Upper lobe of left lung (tissue), 6 donors: ENCODE measurements around the gene ARHGAP26. TPM values are rescaled to one million over a fixed set of nuclear protein-coding genes. Genes with fewer than 3 reads are reported as not detected.
"Not testable (repeated sequence)": the region's sequence is repeated elsewhere in the genome, so short reads cannot be mapped to it uniquely, and the experiment has no call there.

Source experiments
- ATAC-seq, 2 donors: fragments of 200-7000 bp; cut with Tn5 transposase; one replicate each; pipeline ENCODE4 v1.9.1; 2022; ENCODE audit warnings: mild to moderate bottlenecking in 2 of 2, moderate library complexity in 2 of 2; ENCODE audit not compliant: low FRiP score in 2 of 2
- DNase-seq, 2 donors: peaks; one replicate each; pipeline ENCODE4 v3.0.0-alpha.2; 2019 to 2020
- H3K27ac ChIP-seq, 4 donors: fragments of 200-600 bp; sonication (generic); one replicate each; pipeline ENCODE4 v1.5.1; 2016 to 2019
- H3K27me3 ChIP-seq, 4 donors: fragments of 200-600 bp; sonication (generic); one replicate each; pipeline ENCODE4 v1.5.1; 2017 to 2019
- H3K36me3 ChIP-seq, 4 donors: fragments of 200-600 bp; sonication (generic); one replicate each; pipeline ENCODE4 v1.5.1; 2016 to 2019
- H3K4me1 ChIP-seq, 4 donors: fragments of 200-600 bp; sonication (generic); one replicate each; pipeline ENCODE4 v1.5.1; 2018 to 2019
- H3K4me3 ChIP-seq, 4 donors: fragments of 200-600 bp; sonication (generic); one replicate each; pipeline ENCODE4 v1.5.1; 2017 to 2019; ENCODE audit warnings: mild to moderate bottlenecking in 2 of 4, moderate library complexity in 1 of 4
- H3K9me3 ChIP-seq, 4 donors: fragments of 200-600 bp; sonication (generic); one replicate each; pipeline ENCODE4 v1.5.1; 2018 to 2019
- EP300 ChIP-seq, 4 donors: sonication (generic); formaldehyde crosslinking; IDR thresholded peaks; one replicate each; pipeline ENCODE4 v1.5.1; 2017; ENCODE audit warnings: antibody characterized with exemption in 4 of 4, control low read depth in 2 of 4
- POLR2A ChIP-seq, 4 donors: fragments of 450-650 bp; IDR thresholded peaks; one replicate each; pipeline ENCODE4 v1.5.1; 2016 to 2017; ENCODE audit warnings: antibody characterized with exemption in 4 of 4, mild to moderate bottlenecking in 2 of 4
- POLR2AphosphoS5 ChIP-seq, 2 donors: sonication (generic); formaldehyde crosslinking; IDR thresholded peaks; one replicate each; pipeline ENCODE4 v1.5.1; 2017; ENCODE audit warnings: antibody characterized with exemption in 2 of 2
- WGBS, 2 donors: methylation state at CpG; one replicate each; pipeline ENCODE4 v1.1.5; 2017 to 2018; 5-methylcytosine and 5-hydroxymethylcytosine counted together
- total RNA-seq, 6 donors: library from RNA; depleted of rRNA in 4 of 6; stranded (reverse); fragments of >200 nt in 4 of 6; gene quantifications; one replicate each; pipeline versions ENCODE4 v1.1.0 to v1.2.1, GENCODE V29; 2016 to 2021
- TF ChIP-seq, protein P1 (sequence below), 6 experiments: fragments of 450-650 bp in 4 of 6; fragments of 200-600 bp in 2 of 6; sonication (generic) in 2 of 6; IDR thresholded peaks; one replicate each; pipeline ENCODE4 v1.5.1; 2016 to 2019; ENCODE audit warnings: antibody characterized with exemption in 6 of 6
- donor health status: DM: no; HTN: no; CAD: no; lungs with moderate emphysema.
- donor health status: DM: no; HTN: yes; CAD: no; lungs with severe emphysema.

Gene ARHGAP26
- total RNA-seq, 6 donors from 2014 or later, result 34.9 to 90.1 (median 38.9) TPM

- TF ChIP-seq EP300 (IDR thresholded peaks at IDR 0.05) (no peak), POLR2A (IDR thresholded peaks at IDR 0.05) (no peak), POLR2AphosphoS5 (IDR thresholded peaks at IDR 0.05) (no peak)
- TF ChIP-seq, protein P1, sequence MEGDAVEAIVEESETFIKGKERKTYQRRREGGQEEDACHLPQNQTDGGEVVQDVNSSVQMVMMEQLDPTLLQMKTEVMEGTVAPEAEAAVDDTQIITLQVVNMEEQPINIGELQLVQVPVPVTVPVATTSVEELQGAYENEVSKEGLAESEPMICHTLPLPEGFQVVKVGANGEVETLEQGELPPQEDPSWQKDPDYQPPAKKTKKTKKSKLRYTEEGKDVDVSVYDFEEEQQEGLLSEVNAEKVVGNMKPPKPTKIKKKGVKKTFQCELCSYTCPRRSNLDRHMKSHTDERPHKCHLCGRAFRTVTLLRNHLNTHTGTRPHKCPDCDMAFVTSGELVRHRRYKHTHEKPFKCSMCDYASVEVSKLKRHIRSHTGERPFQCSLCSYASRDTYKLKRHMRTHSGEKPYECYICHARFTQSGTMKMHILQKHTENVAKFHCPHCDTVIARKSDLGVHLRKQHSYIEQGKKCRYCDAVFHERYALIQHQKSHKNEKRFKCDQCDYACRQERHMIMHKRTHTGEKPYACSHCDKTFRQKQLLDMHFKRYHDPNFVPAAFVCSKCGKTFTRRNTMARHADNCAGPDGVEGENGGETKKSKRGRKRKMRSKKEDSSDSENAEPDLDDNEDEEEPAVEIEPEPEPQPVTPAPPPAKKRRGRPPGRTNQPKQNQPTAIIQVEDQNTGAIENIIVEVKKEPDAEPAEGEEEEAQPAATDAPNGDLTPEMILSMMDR (IDR thresholded peaks at IDR 0.05), result no peak
- Histone ChIP-seq H3K27me3 (no peaks in the 10 kb centered on the region), H3K36me3 (no peaks in the 10 kb centered on the region), H3K9me3 (no peaks in the 10 kb centered on the region), H3K27ac (no peak overlapping the region), H3K4me1 (peaks cover 0 to 3% (median 0%) of the 10 kb centered on the region in 4 donors), H3K4me3 (no peak overlapping the region)
- WGBS, 2 donors, result 77 to 84% methylated on average over 3 of the region's 3 CpGs
- DNase-seq, result no peak
- no peak for ATAC-seq
Observed at GRCh38 chr5:142945321-142945720, 175.1 kb downstream of the ARHGAP26 start.

DNA sequence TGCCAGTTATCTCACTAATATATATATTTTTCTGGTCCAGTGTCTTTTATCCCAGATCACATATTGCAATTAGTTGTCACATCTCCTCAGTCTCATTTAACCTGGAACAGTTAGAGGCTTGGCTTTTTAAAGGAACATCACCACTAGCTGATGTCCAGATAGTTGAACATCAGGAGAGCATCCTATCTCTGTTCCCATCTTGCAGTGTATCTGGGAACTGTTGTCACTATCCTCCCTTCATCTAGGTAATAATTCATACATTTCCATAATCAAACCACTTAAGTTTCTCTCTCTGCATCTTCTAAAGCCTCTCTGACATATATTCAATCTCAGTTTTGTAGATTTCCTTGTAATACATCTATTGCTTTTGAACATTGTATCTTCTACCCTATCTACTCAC is 175.7 kb downstream of the ARHGAP26 start:
- no peak for TF ChIP-seq POLR2AphosphoS5 (IDR thresholded peaks at IDR 0.05)
- no peak for TF ChIP-seq POLR2A (IDR thresholded peaks at IDR 0.05)
- no peak for TF ChIP-seq EP300 (IDR thresholded peaks at IDR 0.05)
- TF ChIP-seq, protein P1 (IDR thresholded peaks at IDR 0.05), result no peak
- Histone ChIP-seq H3K27ac (no peak overlapping the region), H3K4me3 (no peak overlapping the region), H3K27me3 (no peaks in the 10 kb centered on the region), H3K4me1 (peaks cover 0 to 3% (median 0%) of the 10 kb centered on the region in 4 donors), H3K9me3 (no peaks in the 10 kb centered on the region), H3K36me3 (no peaks in the 10 kb centered on the region)
- no peak for DNase-seq
- ATAC-seq, result no peak

- Histone ChIP-seq H3K27me3 (no peaks in the 10 kb centered on the region), H3K4me1 (no peaks in the 10 kb centered on the region), H3K27ac (no peak overlapping the region), H3K9me3 (no peaks in the 10 kb centered on the region), H3K4me3 (no peak overlapping the region), H3K36me3 (no peaks in the 10 kb centered on the region)
- DNase-seq, result peak in 1 of 2 donors; percentile 6
- ATAC-seq, result no peak
- 76 to 85% methylated on average over 4 of the region's 4 CpGs for WGBS, 2 donors
- no peak for TF ChIP-seq POLR2A (IDR thresholded peaks at IDR 0.05)
- TF ChIP-seq EP300 (IDR thresholded peaks at IDR 0.05), result no peak
- no peak for TF ChIP-seq POLR2AphosphoS5 (IDR thresholded peaks at IDR 0.05)
- TF ChIP-seq, protein P1 (IDR thresholded peaks at IDR 0.05), result no peak
Observed at GRCh38 chr5:142946547-142947426, 176.6 kb downstream of the ARHGAP26 start.

- TF ChIP-seq, protein P1 (IDR thresholded peaks at IDR 0.05), result no peak
- no peak for TF ChIP-seq POLR2AphosphoS5 (IDR thresholded peaks at IDR 0.05)
- TF ChIP-seq EP300 (IDR thresholded peaks at IDR 0.05), result no peak
- TF ChIP-seq POLR2A (IDR thresholded peaks at IDR 0.05), result no peak
- Histone ChIP-seq H3K27me3 (no peaks in the 10 kb centered on the region), H3K4me3 (no peak overlapping the region), H3K4me1 (no peaks in the 10 kb centered on the region), H3K36me3 (no peaks in the 10 kb centered on the region), H3K9me3 (no peaks in the 10 kb centered on the region), H3K27ac (no peak overlapping the region)
- ATAC-seq (no peak), DNase-seq (no peak)
Observed at GRCh38 chr5:142947427-142947709, 177.2 kb downstream of the ARHGAP26 start.

- H3K4me3 ChIP-seq, result no peak overlapping the region
- no peak for ATAC-seq
- H3K27ac ChIP-seq, result no peak overlapping the region
- H3K9me3 ChIP-seq, result no peaks in the 10 kb centered on the region
- whole genome bisulfite sequencing, 2 donors, result 83 to 88% methylated on average over 3 of the region's 3 CpGs
- H3K36me3 ChIP-seq, result no peaks in the 10 kb centered on the region
- no peaks in the 10 kb centered on the region for H3K27me3 ChIP-seq
- DNase-seq, result no peak
- peaks cover 0 to 5% (median 0%) of the 10 kb centered on the region in 4 donors for H3K4me1 ChIP-seq
- no peak for TF ChIP-seq POLR2AphosphoS5 (IDR thresholded peaks at IDR 0.05)
- TF ChIP-seq, protein P1 (IDR thresholded peaks at IDR 0.05), result no peak
- no peak for TF ChIP-seq EP300 (IDR thresholded peaks at IDR 0.05)
Observed at GRCh38 chr5:142952229-142952628, 182.1 kb downstream of the ARHGAP26 start.

DNA sequence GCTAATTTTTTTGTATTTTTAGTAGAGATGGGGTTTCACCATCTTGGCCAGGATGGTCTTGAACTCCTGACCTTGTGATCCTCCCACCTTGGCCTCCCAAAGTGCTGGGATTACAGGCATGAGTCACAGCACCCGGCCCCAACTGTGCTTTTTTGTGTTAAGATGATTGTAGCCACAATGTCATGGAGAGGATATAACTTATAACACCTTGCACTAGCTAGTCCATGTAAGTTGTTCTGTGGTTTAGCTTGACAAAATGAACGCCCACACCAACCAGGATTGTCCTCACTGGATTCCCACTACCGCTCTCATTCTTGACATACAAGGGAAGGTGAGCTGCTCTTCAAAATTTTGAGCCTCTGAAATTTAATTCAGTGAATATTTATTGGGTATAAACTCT is 182.7 kb downstream of the ARHGAP26 start:
- not testable (repeated sequence) for H3K36me3 ChIP-seq, H3K27me3 ChIP-seq, DNase-seq, H3K4me3 ChIP-seq, H3K4me1 ChIP-seq, H3K9me3 ChIP-seq, ATAC-seq, H3K27ac ChIP-seq
- WGBS, 2 donors, result 94 to 95% methylated on average over 3 of the region's 3 CpGs
